HCT116 (cell line): ENCODE results near the gene CNFN. TPM values are rescaled to one million over a fixed set of nuclear protein-coding genes. Genes with fewer than 3 reads are reported as not detected.
A peak's percentile ranks its signal among the peaks of the same experiment; 100 is the strongest.

ENCODE experiments used
- ATAC-seq: fragments of 200-7000 bp; cut with Tn5 transposase; 2 replicates; pipeline ENCODE4 v1.9.1; 2020; ENCODE audit warnings: mild to moderate bottlenecking, moderate library complexity
- BruUV-seq: library from RNA; stranded (reverse); fragments of 400-500 nt; replicated peaks from 2 replicates; lab custom pipeline; 2021; lab: Mats Ljungman, UMichigan
- CTCF ChIA-PET: fragments of 300-600 bp; sonication (Branson Sonifier 250); formaldehyde crosslinking; loops from one replicate; lab custom pipeline; 2021; ENCODE audit warnings: antibody characterized with exemption; lab: Charles Lee
- POLR2A ChIA-PET: fragments of 300-600, 350-600 bp; sonication (Branson Sonifier 250); formaldehyde crosslinking; loops from one replicate; lab custom pipeline; 2021; ENCODE audit warnings: antibody characterized with exemption; lab: Charles Lee
- RAD21 ChIA-PET, 2 experiments: fragments of 300-600 bp; sonication (Branson Sonifier 250); formaldehyde crosslinking; loops; one replicate each; lab custom pipeline; 2023; ENCODE audit warnings: low total read pairs in 2 of 2; ENCODE audit not compliant: uncharacterized antibody in 2 of 2, unreplicated experiment in 2 of 2, low non-redundant PET in 1 of 2; lab: Charles Lee
- DNase-seq: peaks from one replicate; pipeline ENCODE4 v3.0.0-alpha.2; 2010; ENCODE audit warnings: low read depth, low spot score
- H2AFZ ChIP-seq: fragments of 200-600 bp; shearing (Covaris generic), sonication (generic); 2 replicates; pipeline ENCODE4 v1.6.1; 2017; ENCODE audit warnings: low read depth, mixed run types, mixed read lengths, antibody characterized with exemption, low read length; ENCODE audit not compliant: poor library complexity, severe bottlenecking
- H3K27ac ChIP-seq: 2 replicates; pipeline ENCODE4 v1.5.1; 2012; ENCODE audit warnings: low read depth, low read length
- H3K27me3 ChIP-seq: fragments of 200-600 bp; sonication (generic); 2 replicates; pipeline ENCODE4 v1.6.1; 2016; ENCODE audit warnings: mixed run types, low read length, mixed read lengths; ENCODE audit not compliant: insufficient read depth
- H3K36me3 ChIP-seq, 2 experiments: fragments of 200-500 bp in 1 of 2; fragments of 200-600 bp in 1 of 2; sonication (Bioruptor generic) in 1 of 2; sonication (generic) in 1 of 2; 2 replicates each; pipeline versions ENCODE4 v1.5.1 to v1.6.1; 2014 to 2016; ENCODE audit warnings: low read length in 2 of 2, inconsistent platforms in 1 of 2, mixed read lengths in 1 of 2, mixed run types in 1 of 2; ENCODE audit not compliant: insufficient read depth in 2 of 2, control insufficient read depth in 1 of 2
- H3K4me1 ChIP-seq, 2 experiments: fragments of 200-600 bp in 1 of 2; sonication (generic) in 1 of 2; 2 replicates each; pipeline versions ENCODE4 v1.5.1 to v1.6.1; 2012 to 2017; ENCODE audit warnings: low read length in 2 of 2, inconsistent platforms in 1 of 2, mild to moderate bottlenecking in 1 of 2, mixed read lengths in 1 of 2, mixed run types in 1 of 2, moderate library complexity in 1 of 2; ENCODE audit not compliant: insufficient read depth in 2 of 2, control insufficient read depth in 1 of 2
- H3K4me2 ChIP-seq: fragments of 200-600 bp; sonication (generic); 2 replicates; pipeline ENCODE4 v1.6.1; 2017; ENCODE audit warnings: mixed run types, low read length, mixed read lengths
- H3K4me3 ChIP-seq, 2 experiments: fragments of 200-600 bp in 1 of 2; sonication (generic) in 1 of 2; replicated peaks in 1 of 2; 2 replicates each; pipeline ENCODE4 v1.5.1; 2011 to 2016; ENCODE audit warnings: low read length in 2 of 2, control low read depth in 1 of 2, low read depth in 1 of 2, mild to moderate bottlenecking in 1 of 2, mixed read lengths in 1 of 2, mixed run types in 1 of 2
- H3K79me2 ChIP-seq: fragments of 200-600 bp; sonication (generic); 2 replicates; pipeline ENCODE4 v1.6.1; 2017; ENCODE audit warnings: mild to moderate bottlenecking, mixed run types, low read length, moderate library complexity, mixed read lengths; ENCODE audit not compliant: insufficient read depth
- H3K9ac ChIP-seq: fragments of 200-600 bp; sonication (generic); 2 replicates; pipeline ENCODE4 v1.6.1; 2016; ENCODE audit warnings: low read length, mixed read lengths
- H3K9me2 ChIP-seq: fragments of 200-600 bp; sonication (generic), shearing (Covaris generic); 2 replicates; pipeline ENCODE4 v1.6.1; 2017; ENCODE audit warnings: mixed run types, mild to moderate bottlenecking, moderate library complexity; ENCODE audit not compliant: insufficient read depth
- H3K9me3 ChIP-seq, 2 experiments: fragments of 200-500 bp in 1 of 2; fragments of 200-600 bp in 1 of 2; sonication (Bioruptor generic) in 1 of 2; sonication (generic) in 1 of 2; 2 replicates each; pipeline ENCODE4 v1.6.1; 2014 to 2017; ENCODE audit warnings: low read length in 2 of 2, mixed read lengths in 2 of 2, inconsistent platforms in 1 of 2, low read depth in 1 of 2, mild to moderate bottlenecking in 1 of 2, mixed run types in 1 of 2, moderate library complexity in 1 of 2; ENCODE audit not compliant: control insufficient read depth in 1 of 2, insufficient read depth in 1 of 2
- H4K20me1 ChIP-seq: fragments of 200-600 bp; sonication (generic), shearing (Covaris generic); 2 replicates; pipeline ENCODE4 v1.6.1; 2017; ENCODE audit warnings: mixed run types, mild to moderate bottlenecking, moderate library complexity; ENCODE audit not compliant: insufficient read depth
- CEBPB ChIP-seq: IDR thresholded peaks from 2 replicates; pipeline ENCODE4 v1.6.1; 2012; ENCODE audit warnings: low read depth
- EGR1 ChIP-seq: IDR thresholded peaks from 2 replicates; pipeline ENCODE4 v1.6.1; 2012; ENCODE audit warnings: low read depth
- ELF1 ChIP-seq: IDR thresholded peaks from 2 replicates; pipeline ENCODE4 v1.6.1; 2012; ENCODE audit warnings: low read depth, borderline replicate concordance
- EZH2phosphoT487 ChIP-seq: fragments of 200-600 bp; IDR thresholded peaks from 2 replicates; pipeline ENCODE4 v1.6.1; 2018; ENCODE audit warnings: antibody characterized with exemption, borderline replicate concordance
- JUND ChIP-seq: IDR thresholded peaks from 2 replicates; pipeline ENCODE4 v1.6.1; 2012
- POLR2A ChIP-seq: IDR thresholded peaks from 2 replicates; pipeline ENCODE4 v1.7.0; 2011; ENCODE audit warnings: borderline replicate concordance; ENCODE audit not compliant: insufficient read depth, insufficient read length; ENCODE audit errors: extremely low read depth
- POLR2AphosphoS5 ChIP-seq: IDR thresholded peaks from 2 replicates; pipeline ENCODE4 v1.6.1; 2011; ENCODE audit warnings: mild to moderate bottlenecking, low read depth, low read length, moderate library complexity
- RAD21 ChIP-seq: IDR thresholded peaks from 2 replicates; pipeline ENCODE4 v1.6.1; 2012; ENCODE audit warnings: low read depth, mild to moderate bottlenecking
- SIN3A ChIP-seq: IDR thresholded peaks from 2 replicates; pipeline ENCODE4 v1.6.1; 2012; ENCODE audit warnings: low read depth
- SP1 ChIP-seq: IDR thresholded peaks from 2 replicates; pipeline ENCODE4 v1.6.1; 2012; ENCODE audit warnings: low read depth
- SRF ChIP-seq: IDR thresholded peaks from 2 replicates; pipeline ENCODE4 v1.6.1; 2012; ENCODE audit warnings: low read depth
- TCF7L2 ChIP-seq: IDR thresholded peaks from 2 replicates; pipeline ENCODE4 v1.7.0; 2011; ENCODE audit warnings: borderline replicate concordance, inconsistent platforms; ENCODE audit not compliant: insufficient read depth, insufficient read length; ENCODE audit errors: extremely low read depth
- YY1 ChIP-seq: IDR thresholded peaks from 2 replicates; pipeline ENCODE4 v1.6.1; 2011; ENCODE audit warnings: low read length, low read depth, moderate library complexity, mild to moderate bottlenecking; ENCODE audit not compliant: insufficient replicate concordance; ENCODE audit errors: extremely low read depth
- ZFX ChIP-seq: fragments of 450-650 bp; IDR thresholded peaks from 2 replicates; pipeline ENCODE4 v1.6.1; 2017
- ZNF274 ChIP-seq: fragments of 200-500 bp; sonication (Bioruptor generic); IDR thresholded peaks from 2 replicates; pipeline ENCODE4 v1.6.1; 2014; ENCODE audit warnings: mild to moderate bottlenecking, low read depth, low read length, inconsistent platforms
- intact Hi-C: fragments of 100-400 bp; cut with micrococcal nuclease; formaldehyde crosslinking; loops from 2 replicates; pipeline ENCODE4 v1.10.0; 2022
- total RNA-seq: library from RNA; stranded (reverse); gene quantifications from one replicate; pipeline ENCODE4 v1.2.1, GENCODE V29; 2021; ENCODE audit not compliant: unreplicated experiment
- TF ChIP-seq, protein P1 (sequence below), 3 experiments: fragments of 200-600 bp in 1 of 3; sonication (generic) in 1 of 3; IDR thresholded peaks in 2 of 3; conservative IDR thresholded peaks in 1 of 3; 2 replicates each; pipeline ENCODE4 v1.5.1; 2012 to 2017; ENCODE audit warnings: low read depth in 2 of 3, low read length in 2 of 3, antibody characterized with exemption in 1 of 3, borderline replicate concordance in 1 of 3, control low read depth in 1 of 3, mild to moderate bottlenecking in 1 of 3, mixed read lengths in 1 of 3, mixed run types in 1 of 3, moderate library complexity in 1 of 3; ENCODE audit not compliant: insufficient read depth in 1 of 3
- TF ChIP-seq, protein P2 (sequence below): IDR thresholded peaks from 2 replicates; pipeline ENCODE4 v1.6.1; 2012
- TF ChIP-seq, protein P3 (sequence below): IDR thresholded peaks from 2 replicates; pipeline ENCODE4 v1.6.1; 2012; ENCODE audit warnings: low read depth
- TF ChIP-seq, protein P4 (sequence below): IDR thresholded peaks from 2 replicates; pipeline ENCODE4 v1.6.1; 2011; ENCODE audit warnings: mild to moderate bottlenecking, low read length, moderate library complexity; ENCODE audit not compliant: insufficient replicate concordance; ENCODE audit errors: extremely low read depth
- TF ChIP-seq, protein P5 (sequence below): IDR thresholded peaks from 2 replicates; pipeline ENCODE4 v1.6.1; 2012

The CNFN gene
- total RNA-seq, 1 experiment from 2014 or later, result 13.9 TPM

DNA sequence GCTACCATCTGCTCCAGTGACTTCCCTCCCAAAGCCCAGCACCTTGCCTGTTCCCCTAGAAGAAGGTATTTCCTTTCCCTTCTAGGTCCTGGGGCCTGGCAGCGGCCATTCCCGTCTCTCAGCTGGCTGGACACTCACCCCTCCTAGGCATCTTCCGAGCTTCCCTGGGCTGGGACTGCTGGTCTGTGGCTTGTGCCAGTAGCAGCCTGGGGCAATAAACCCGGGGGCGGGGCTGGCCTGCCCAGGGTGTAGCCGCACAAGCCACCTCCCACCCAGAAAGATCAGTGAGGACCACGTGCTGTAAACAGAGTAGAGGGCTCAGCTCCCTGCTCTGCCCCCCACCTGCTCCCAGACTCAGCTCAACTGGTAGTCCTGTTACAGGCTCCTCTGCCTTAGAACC, 22.1 kb upstream of the CNFN start:
- ATAC-seq, result peak; percentile 74
- no TSS peak for BruUV-seq
- POLR2A ChIA-PET, result interaction anchor here (0.6 to 1.5 kb wide), 2 partner anchors 13 to 16 kb away, joined by 3 to 6 read pairs; no protein-coding TSS in a partner anchor
- H3K27ac ChIP-seq, result no peak overlapping the region
- CTCF ChIA-PET, result interaction anchor here (0.6 to 1.0 kb wide), 2 partner anchors 8 to 11 kb away, joined by 3 read pairs; no protein-coding TSS in a partner anchor
- no peak for TF ChIP-seq CEBPB
- TF ChIP-seq SIN3A, result no peak
- no peak for TF ChIP-seq RAD21
- no peak for TF ChIP-seq ELF1
- TF ChIP-seq POLR2A, result no peak
- TF ChIP-seq SRF, result no peak
- TF ChIP-seq EGR1, result no peak
- TF ChIP-seq SP1, result no peak
- TF ChIP-seq, protein P1, sequence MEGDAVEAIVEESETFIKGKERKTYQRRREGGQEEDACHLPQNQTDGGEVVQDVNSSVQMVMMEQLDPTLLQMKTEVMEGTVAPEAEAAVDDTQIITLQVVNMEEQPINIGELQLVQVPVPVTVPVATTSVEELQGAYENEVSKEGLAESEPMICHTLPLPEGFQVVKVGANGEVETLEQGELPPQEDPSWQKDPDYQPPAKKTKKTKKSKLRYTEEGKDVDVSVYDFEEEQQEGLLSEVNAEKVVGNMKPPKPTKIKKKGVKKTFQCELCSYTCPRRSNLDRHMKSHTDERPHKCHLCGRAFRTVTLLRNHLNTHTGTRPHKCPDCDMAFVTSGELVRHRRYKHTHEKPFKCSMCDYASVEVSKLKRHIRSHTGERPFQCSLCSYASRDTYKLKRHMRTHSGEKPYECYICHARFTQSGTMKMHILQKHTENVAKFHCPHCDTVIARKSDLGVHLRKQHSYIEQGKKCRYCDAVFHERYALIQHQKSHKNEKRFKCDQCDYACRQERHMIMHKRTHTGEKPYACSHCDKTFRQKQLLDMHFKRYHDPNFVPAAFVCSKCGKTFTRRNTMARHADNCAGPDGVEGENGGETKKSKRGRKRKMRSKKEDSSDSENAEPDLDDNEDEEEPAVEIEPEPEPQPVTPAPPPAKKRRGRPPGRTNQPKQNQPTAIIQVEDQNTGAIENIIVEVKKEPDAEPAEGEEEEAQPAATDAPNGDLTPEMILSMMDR (IDR thresholded peaks at IDR 0.05 in 2 of 3, conservative IDR thresholded peaks at IDR 0.05 in 1 of 3; ENCODE audit: borderline replicate concordance in 1 of 3, insufficient read depth in 1 of 3, low read depth in 2 of 3, low read length in 2 of 3), result no peak
- no peak for TF ChIP-seq EZH2phosphoT487
- TF ChIP-seq, protein P2, sequence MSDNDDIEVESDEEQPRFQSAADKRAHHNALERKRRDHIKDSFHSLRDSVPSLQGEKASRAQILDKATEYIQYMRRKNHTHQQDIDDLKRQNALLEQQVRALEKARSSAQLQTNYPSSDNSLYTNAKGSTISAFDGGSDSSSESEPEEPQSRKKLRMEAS, result no peak
- TF ChIP-seq, protein P3, sequence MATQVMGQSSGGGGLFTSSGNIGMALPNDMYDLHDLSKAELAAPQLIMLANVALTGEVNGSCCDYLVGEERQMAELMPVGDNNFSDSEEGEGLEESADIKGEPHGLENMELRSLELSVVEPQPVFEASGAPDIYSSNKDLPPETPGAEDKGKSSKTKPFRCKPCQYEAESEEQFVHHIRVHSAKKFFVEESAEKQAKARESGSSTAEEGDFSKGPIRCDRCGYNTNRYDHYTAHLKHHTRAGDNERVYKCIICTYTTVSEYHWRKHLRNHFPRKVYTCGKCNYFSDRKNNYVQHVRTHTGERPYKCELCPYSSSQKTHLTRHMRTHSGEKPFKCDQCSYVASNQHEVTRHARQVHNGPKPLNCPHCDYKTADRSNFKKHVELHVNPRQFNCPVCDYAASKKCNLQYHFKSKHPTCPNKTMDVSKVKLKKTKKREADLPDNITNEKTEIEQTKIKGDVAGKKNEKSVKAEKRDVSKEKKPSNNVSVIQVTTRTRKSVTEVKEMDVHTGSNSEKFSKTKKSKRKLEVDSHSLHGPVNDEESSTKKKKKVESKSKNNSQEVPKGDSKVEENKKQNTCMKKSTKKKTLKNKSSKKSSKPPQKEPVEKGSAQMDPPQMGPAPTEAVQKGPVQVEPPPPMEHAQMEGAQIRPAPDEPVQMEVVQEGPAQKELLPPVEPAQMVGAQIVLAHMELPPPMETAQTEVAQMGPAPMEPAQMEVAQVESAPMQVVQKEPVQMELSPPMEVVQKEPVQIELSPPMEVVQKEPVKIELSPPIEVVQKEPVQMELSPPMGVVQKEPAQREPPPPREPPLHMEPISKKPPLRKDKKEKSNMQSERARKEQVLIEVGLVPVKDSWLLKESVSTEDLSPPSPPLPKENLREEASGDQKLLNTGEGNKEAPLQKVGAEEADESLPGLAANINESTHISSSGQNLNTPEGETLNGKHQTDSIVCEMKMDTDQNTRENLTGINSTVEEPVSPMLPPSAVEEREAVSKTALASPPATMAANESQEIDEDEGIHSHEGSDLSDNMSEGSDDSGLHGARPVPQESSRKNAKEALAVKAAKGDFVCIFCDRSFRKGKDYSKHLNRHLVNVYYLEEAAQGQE, result no peak
- TF ChIP-seq ZNF274, result no peak
- TF ChIP-seq JUND, result no peak
- TF ChIP-seq YY1, result no peak
- no peak for TF ChIP-seq POLR2AphosphoS5
- TF ChIP-seq, protein P4, sequence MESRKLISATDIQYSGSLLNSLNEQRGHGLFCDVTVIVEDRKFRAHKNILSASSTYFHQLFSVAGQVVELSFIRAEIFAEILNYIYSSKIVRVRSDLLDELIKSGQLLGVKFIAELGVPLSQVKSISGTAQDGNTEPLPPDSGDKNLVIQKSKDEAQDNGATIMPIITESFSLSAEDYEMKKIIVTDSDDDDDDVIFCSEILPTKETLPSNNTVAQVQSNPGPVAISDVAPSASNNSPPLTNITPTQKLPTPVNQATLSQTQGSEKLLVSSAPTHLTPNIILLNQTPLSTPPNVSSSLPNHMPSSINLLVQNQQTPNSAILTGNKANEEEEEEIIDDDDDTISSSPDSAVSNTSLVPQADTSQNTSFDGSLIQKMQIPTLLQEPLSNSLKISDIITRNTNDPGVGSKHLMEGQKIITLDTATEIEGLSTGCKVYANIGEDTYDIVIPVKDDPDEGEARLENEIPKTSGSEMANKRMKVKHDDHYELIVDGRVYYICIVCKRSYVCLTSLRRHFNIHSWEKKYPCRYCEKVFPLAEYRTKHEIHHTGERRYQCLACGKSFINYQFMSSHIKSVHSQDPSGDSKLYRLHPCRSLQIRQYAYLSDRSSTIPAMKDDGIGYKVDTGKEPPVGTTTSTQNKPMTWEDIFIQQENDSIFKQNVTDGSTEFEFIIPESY, result no peak
- TF ChIP-seq, protein P5, sequence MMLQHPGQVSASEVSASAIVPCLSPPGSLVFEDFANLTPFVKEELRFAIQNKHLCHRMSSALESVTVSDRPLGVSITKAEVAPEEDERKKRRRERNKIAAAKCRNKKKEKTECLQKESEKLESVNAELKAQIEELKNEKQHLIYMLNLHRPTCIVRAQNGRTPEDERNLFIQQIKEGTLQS, result no peak
- no peak for TF ChIP-seq ZFX
- TF ChIP-seq TCF7L2, result no peak
- intact Hi-C loops, result no loop called here
- H3K4me1 ChIP-seq, result peaks cover 14 to 21% of the 10 kb centered on the region in 2 experiments
- DNase-seq, result no peak
- RAD21 ChIA-PET, result no interaction called here
- H3K9me2 ChIP-seq, result no peaks in the 10 kb centered on the region
- no peaks in the 10 kb centered on the region for H4K20me1 ChIP-seq
- H3K4me2 ChIP-seq, result no peak overlapping the region
- no peaks in the 10 kb centered on the region for H3K27me3 ChIP-seq
- no peak overlapping the region for H3K4me3 ChIP-seq
- no peak overlapping the region for H3K9ac ChIP-seq
- H3K79me2 ChIP-seq, result no peaks in the 10 kb centered on the region
- no peak overlapping the region for H2AFZ ChIP-seq
- no peaks in the 10 kb centered on the region; a peak in 1 of 4 replicates for H3K36me3 ChIP-seq
- H3K9me3 ChIP-seq, result no peaks in the 10 kb centered on the region
